ENCODE results near the gene ZBTB18.

DNA sequence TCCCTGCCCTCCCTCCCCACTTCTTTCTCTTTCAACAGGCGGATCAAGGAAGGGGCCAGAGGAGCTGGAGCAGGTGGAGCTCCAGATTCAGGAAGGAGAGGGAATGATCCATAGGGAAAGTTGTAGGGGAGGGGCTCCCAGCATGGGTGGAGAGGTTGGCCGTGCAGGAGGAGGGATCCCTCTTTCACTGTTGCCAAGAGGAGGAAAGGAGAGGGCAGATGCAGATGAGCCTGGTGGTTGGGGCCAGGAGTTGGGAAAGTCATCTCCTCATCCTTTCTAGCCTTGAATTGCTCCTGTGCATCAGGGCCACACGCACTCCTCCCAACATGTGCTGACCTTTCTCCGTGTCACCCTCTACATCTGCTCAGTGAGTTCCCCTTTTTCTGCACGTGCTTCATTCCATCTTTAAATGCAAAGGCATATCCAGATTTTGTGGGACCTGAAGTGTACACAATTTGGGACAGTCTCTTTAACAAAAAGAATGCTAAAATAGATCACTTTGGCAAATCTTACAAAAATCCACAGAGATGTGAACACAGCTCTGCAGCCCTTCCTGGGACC, 32.4 kb downstream of the ZBTB18 start:
- TF ChIP-seq EZH2 (IDR thresholded peaks at IDR 0.05; ENCODE audit: low read length, missing control alignments): no peak
- TF ChIP-seq, protein P1, sequence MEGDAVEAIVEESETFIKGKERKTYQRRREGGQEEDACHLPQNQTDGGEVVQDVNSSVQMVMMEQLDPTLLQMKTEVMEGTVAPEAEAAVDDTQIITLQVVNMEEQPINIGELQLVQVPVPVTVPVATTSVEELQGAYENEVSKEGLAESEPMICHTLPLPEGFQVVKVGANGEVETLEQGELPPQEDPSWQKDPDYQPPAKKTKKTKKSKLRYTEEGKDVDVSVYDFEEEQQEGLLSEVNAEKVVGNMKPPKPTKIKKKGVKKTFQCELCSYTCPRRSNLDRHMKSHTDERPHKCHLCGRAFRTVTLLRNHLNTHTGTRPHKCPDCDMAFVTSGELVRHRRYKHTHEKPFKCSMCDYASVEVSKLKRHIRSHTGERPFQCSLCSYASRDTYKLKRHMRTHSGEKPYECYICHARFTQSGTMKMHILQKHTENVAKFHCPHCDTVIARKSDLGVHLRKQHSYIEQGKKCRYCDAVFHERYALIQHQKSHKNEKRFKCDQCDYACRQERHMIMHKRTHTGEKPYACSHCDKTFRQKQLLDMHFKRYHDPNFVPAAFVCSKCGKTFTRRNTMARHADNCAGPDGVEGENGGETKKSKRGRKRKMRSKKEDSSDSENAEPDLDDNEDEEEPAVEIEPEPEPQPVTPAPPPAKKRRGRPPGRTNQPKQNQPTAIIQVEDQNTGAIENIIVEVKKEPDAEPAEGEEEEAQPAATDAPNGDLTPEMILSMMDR (conservative IDR thresholded peaks at IDR 0.05 in 1 of 2, IDR thresholded peaks at IDR 0.05 in 1 of 2; ENCODE audit: low read depth in 1 of 2, low read length in 2 of 2): no peak
